ENCODE data around the gene SYT17.

Gene SYT17

DNA sequence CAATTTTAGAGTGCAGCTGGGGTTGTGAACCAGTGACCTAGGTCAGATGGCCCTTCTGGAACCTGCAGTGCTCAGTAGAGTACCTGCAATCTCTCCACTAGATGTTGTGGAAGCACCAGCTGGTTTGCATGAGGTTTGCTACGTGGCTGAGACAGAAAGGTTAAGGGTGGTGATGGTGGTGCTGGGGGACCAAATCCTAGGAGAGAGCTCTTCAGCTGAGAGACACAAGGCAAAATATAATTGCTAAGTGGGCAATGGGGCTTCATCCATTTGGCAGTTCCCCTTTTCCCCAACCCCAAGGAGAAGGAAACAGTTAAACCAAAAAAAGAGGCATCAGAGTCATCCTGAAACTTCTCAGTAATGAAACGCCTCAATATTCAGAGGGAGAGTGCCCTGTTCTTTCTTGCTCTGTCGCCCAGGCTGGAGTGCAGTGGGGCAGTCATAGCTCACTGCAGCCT is 40.3 kb upstream of the SYT17 start:
- ChIA-PET CTCF (no interaction called here), POLR2A (ENCODE audit: low non-redundant PET) (no interaction called here)
- no peak for DNase-seq (ENCODE audit: low spot score)
- no peak overlapping the region for H3K27ac ChIP-seq
- TF ChIP-seq, protein P1, sequence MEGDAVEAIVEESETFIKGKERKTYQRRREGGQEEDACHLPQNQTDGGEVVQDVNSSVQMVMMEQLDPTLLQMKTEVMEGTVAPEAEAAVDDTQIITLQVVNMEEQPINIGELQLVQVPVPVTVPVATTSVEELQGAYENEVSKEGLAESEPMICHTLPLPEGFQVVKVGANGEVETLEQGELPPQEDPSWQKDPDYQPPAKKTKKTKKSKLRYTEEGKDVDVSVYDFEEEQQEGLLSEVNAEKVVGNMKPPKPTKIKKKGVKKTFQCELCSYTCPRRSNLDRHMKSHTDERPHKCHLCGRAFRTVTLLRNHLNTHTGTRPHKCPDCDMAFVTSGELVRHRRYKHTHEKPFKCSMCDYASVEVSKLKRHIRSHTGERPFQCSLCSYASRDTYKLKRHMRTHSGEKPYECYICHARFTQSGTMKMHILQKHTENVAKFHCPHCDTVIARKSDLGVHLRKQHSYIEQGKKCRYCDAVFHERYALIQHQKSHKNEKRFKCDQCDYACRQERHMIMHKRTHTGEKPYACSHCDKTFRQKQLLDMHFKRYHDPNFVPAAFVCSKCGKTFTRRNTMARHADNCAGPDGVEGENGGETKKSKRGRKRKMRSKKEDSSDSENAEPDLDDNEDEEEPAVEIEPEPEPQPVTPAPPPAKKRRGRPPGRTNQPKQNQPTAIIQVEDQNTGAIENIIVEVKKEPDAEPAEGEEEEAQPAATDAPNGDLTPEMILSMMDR (conservative IDR thresholded peaks at IDR 0.05; ENCODE audit: low read depth), result no peak

DNA sequence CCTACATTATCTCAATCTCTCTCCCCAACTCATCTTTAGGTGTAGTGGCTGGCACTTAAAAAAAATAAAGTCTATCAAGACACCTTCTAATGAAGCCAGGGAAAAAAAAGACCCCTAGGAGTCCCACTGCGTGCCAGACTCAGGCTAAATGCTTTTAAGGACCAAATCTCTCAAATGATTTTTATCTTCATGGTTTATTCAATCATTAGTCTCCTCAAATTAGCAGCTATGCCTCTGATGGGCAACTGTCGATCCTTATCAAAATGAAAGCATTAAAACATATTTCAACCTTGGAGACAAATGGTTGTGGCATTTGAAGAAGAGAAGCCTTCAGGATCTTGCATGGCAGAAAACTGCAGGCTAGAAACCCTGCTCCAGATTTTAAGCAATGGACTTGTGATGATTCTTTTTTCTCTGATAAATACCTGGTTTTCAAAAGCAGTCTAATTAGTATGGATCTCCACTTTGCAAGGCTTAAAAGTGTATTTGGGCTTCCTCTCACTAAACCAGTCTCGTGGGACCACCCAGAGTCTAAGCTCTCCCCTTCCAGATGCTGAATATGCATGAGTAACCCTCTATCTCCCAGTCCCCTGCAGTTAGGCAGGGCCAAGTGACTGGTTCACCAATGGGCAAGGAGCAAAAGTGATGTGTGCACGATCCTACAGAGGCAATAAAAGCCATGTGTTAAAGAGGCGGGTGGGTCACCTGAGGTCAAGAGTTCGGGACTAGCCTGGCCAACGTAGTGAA is 39.4 kb upstream of the SYT17 start:
- ChIA-PET CTCF (interaction anchor here (0.5 kb wide), 1 partner anchor 316 kb away, joined by 4 read pairs; no protein-coding TSS in a partner anchor), POLR2A (ENCODE audit: low non-redundant PET) (no interaction called here)
- DNase-seq (ENCODE audit: low spot score), result no peak
- TF ChIP-seq, protein P1 (conservative IDR thresholded peaks at IDR 0.05; ENCODE audit: low read depth), result no peak
- no peak overlapping the region for H3K27ac ChIP-seq

DNA sequence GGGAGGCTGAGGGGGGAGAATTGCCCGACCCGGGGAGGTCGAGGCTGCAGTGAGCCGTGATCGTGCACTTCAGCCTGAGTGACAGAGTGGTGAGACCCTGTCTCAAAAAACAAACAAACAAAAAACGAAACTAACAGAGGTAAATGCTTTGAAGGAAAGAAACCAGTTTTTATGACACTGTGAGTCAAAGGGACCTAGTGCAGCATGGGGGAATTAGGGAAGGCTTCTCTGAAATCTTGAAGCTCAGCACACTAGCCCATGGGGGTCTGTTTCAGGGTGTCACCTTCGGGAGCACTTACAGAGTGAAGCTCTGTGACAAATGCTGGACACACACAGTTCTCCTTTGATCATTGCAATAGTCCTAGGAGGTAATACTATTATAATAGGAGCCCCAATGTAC is 37.7 kb upstream of the SYT17 start:
- ChIA-PET POLR2A (ENCODE audit: low non-redundant PET) (no interaction called here), CTCF (no interaction called here)
- no peak overlapping the region; the same call in 1 of the 2 replicates for H3K27ac ChIP-seq
- TF ChIP-seq, protein P1 (conservative IDR thresholded peaks at IDR 0.05; ENCODE audit: low read depth), result no peak
- DNase-seq (ENCODE audit: low spot score), result no peak

DNA sequence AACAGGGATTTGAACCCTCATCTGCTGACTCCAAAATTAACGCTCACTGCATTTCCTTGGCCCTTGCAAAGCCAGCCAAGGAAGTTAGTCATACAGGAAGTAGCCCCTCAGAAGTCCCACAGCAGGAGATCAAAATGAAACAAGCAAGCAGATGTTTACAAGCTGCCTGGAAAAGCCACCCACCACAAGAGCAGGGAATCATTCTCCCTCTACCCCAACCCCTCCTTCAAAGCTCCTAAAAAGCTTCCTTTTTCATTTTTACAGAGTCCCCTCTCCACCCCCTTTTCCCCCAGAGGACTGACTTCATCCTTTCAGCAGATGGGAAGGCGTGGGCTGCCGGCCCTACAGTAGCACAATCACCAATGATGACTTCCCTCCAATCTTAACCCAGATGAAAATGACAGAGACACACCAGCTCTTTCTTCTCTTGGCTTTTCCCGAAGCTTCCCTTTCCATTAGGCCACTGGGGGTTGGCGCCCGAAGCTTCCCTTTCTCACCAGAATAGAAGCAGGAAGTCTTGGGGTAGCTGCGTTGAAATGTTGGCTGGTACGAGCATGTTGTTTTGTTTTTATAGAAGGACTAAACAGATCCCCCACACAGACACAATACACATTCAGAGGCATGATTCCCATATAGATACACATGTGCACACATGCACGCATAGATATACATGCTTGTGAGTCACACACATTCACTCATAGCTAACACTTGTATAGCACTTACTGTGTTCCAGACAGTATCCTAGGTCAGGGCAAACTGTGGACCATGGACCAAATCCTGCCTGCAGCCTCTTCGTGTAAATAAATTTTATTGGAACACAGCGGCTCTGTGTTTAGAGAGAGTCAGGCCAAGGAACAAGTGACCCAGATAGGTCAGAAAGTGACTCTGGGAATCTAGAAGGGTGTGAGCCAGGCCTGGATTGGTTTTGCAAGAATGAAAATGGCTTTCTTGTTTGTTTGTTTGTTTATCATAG is 36.9 kb upstream of the SYT17 start:
- no peak for DNase-seq (ENCODE audit: low spot score)
- ChIA-PET POLR2A (ENCODE audit: low non-redundant PET) (no interaction called here), CTCF (no interaction called here)
- TF ChIP-seq, protein P1 (conservative IDR thresholded peaks at IDR 0.05; ENCODE audit: low read depth), result no peak
- H3K27ac ChIP-seq, result peak overlapping the region; percentile 59

DNA sequence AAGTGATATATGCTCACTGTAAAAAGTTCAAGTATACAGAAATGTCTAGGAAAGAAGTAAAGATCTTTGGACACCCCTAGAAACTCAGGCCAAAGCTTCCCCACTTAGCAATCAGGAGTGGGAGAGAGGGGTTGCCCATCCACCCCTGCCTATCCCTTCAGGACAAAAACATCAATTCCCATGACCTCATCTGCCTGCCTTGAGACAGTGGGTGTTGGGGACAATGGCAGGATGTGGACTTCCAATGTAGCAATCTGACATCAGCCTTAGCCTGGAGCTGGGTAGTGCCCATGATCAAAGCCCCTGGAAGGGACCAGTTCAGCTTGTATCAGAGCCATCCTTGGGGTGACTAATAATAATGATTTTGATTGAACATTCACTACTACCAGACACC is 36.2 kb upstream of the SYT17 start:
- CTCF ChIA-PET, result interaction anchor here (0.6 kb wide), 1 partner anchor 43 kb away, joined by 3 read pairs; no protein-coding TSS in a partner anchor
- POLR2A ChIA-PET (ENCODE audit: low non-redundant PET), result no interaction called here
- TF ChIP-seq, protein P1 (conservative IDR thresholded peaks at IDR 0.05; ENCODE audit: low read depth), result no peak
- DNase-seq (ENCODE audit: low spot score), result no peak
- no peak overlapping the region for H3K27ac ChIP-seq

DNA sequence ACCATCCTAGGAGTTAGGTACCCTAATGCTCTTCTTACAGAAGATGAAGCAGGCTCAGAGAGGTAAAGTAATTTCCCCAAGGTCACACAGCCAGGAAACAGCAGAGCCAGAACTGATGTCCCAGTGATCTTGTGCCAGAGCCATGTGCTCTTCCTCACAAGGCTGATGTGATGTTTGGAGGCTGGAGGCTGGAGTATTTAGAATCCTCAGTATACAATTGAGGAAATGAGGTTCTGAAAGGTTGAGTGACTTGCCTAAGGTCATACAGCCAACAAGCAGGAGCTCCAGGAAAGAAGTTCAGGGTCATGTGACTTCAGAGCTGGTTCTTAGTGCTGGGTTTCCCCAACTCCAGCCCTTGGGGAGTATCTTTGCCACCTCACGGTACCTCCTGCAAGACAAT is 35.8 kb upstream of the SYT17 start:
- TF ChIP-seq, protein P1 (conservative IDR thresholded peaks at IDR 0.05; ENCODE audit: low read depth), result no peak
- CTCF ChIA-PET, result interaction anchor here (0.6 kb wide), 1 partner anchor 43 kb away, joined by 3 read pairs; no protein-coding TSS in a partner anchor
- H3K27ac ChIP-seq, result peak overlapping the region; percentile 26; the same call in 1 of the 2 replicates
- DNase-seq (ENCODE audit: low spot score), result no peak
- POLR2A ChIA-PET (ENCODE audit: low non-redundant PET), result no interaction called here
